ENCODE measurements around the gene SGK1.

DNA sequence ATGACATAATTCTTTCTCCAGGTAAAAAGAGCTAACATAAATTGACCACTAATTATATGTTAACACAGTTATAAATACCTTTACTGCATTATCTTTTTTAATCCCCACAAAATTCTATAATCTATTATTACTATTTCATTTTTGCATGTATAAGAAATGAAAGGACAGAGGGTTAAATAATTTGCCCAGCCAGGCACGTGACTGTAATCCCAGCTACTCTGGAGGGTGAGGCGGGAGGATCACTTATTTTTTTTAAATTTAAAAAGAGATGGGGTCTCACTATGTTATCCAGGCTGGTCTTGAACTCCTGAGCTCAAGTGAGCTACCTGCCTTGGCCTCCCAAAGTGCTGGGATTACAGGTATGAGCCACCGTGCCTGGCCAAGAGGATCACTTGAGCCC, 121.9 kb downstream of the SGK1 start:
- TF ChIP-seq, protein P1, sequence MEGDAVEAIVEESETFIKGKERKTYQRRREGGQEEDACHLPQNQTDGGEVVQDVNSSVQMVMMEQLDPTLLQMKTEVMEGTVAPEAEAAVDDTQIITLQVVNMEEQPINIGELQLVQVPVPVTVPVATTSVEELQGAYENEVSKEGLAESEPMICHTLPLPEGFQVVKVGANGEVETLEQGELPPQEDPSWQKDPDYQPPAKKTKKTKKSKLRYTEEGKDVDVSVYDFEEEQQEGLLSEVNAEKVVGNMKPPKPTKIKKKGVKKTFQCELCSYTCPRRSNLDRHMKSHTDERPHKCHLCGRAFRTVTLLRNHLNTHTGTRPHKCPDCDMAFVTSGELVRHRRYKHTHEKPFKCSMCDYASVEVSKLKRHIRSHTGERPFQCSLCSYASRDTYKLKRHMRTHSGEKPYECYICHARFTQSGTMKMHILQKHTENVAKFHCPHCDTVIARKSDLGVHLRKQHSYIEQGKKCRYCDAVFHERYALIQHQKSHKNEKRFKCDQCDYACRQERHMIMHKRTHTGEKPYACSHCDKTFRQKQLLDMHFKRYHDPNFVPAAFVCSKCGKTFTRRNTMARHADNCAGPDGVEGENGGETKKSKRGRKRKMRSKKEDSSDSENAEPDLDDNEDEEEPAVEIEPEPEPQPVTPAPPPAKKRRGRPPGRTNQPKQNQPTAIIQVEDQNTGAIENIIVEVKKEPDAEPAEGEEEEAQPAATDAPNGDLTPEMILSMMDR (IDR thresholded peaks at IDR 0.05), result no peak
- TF ChIP-seq POLR2A (IDR thresholded peaks at IDR 0.05) (no peak), POLR2AphosphoS5 (IDR thresholded peaks at IDR 0.05) (no peak)

Measured in suprapubic skin (tissue), 4 donors.